ENCODE data around the gene PIEZO1. TPM values are rescaled to one million over a fixed set of nuclear protein-coding genes. Genes with fewer than 3 reads are reported as not detected.

The PIEZO1 gene
- polyA plus RNA-seq, 1 experiment: 47.0 TPM

- peak; percentile 34 for DNase-seq (ENCODE audit: low read depth, low spot score)
- Histone ChIP-seq H3K27me3 (ENCODE audit: control insufficient read depth, insufficient read depth, low read length) (no peaks in the 10 kb centered on the region), H3K27ac (ENCODE audit: low read depth, low read length) (peak within 1 kb of the TSS; percentile 39), H3K4me3 (ENCODE audit: low read depth, low read length) (peak within 1 kb of the TSS; percentile 92), H3K9me3 (ENCODE audit: control insufficient read depth, insufficient read depth, low read length) (no peaks in the 10 kb centered on the region)
- ChIA-PET CTCF (interaction anchor here (1.5 kb wide), 1 partner anchor 461 kb away, joined by 5 read pairs; no protein-coding TSS in a partner anchor), POLR2A (no interaction called here)
- TF ChIP-seq, protein P1, sequence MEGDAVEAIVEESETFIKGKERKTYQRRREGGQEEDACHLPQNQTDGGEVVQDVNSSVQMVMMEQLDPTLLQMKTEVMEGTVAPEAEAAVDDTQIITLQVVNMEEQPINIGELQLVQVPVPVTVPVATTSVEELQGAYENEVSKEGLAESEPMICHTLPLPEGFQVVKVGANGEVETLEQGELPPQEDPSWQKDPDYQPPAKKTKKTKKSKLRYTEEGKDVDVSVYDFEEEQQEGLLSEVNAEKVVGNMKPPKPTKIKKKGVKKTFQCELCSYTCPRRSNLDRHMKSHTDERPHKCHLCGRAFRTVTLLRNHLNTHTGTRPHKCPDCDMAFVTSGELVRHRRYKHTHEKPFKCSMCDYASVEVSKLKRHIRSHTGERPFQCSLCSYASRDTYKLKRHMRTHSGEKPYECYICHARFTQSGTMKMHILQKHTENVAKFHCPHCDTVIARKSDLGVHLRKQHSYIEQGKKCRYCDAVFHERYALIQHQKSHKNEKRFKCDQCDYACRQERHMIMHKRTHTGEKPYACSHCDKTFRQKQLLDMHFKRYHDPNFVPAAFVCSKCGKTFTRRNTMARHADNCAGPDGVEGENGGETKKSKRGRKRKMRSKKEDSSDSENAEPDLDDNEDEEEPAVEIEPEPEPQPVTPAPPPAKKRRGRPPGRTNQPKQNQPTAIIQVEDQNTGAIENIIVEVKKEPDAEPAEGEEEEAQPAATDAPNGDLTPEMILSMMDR (IDR thresholded peaks at IDR 0.05; ENCODE audit: low read depth, low read length): no peak
Measured at GRCh38 chr16:88706229-88706964, 78.6 kb downstream of the PIEZO1 start, which contains the start of the genes CTU2 and RNF166. CTU2 (plus strand) TSS chr16:88706503; CDS start chr16:88706531, 28 bp downstream. RNF166 (minus strand) TSS chr16:88706408; CDS start chr16:88706325, 83 bp downstream.

DNA sequence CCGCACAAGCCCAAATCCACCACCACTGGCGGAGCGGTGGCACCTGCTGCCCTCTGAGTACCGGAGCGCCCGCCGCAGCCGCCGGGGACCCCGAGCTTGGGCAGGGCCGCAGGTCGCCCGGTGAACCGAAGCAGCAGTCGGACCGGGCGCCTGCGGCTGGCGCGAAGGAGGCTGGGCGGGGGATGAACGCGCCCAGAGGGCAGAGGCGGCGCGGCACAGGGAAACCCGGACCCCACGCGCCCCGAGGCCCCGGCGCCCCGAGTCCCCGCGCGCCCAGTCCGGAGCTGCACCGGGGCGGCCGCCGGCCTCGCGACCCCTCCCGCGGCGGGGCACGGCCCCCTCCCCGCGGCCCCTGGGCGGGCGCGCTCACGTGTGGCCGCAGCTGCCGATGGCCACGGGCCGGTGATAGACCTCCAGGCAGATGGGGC lies 79.2 kb downstream of the PIEZO1 start:
- ChIA-PET POLR2A (interaction anchor here (1.0 kb wide), 1 partner anchor 19 kb away, joined by 4 read pairs; the partner anchor contains the start of gene SNAI3), CTCF (interaction anchor here (0.6 kb wide), 1 partner anchor 17 kb away, joined by 3 read pairs; no protein-coding TSS in a partner anchor)
- no peaks in the 10 kb centered on the region for H3K9me3 ChIP-seq (ENCODE audit: control insufficient read depth, insufficient read depth, low read length)
- H3K27me3 ChIP-seq (ENCODE audit: control insufficient read depth, insufficient read depth, low read length): no peaks in the 10 kb centered on the region
- H3K27ac ChIP-seq (ENCODE audit: low read depth, low read length): no peak overlapping the region
- H3K4me3 ChIP-seq (ENCODE audit: low read depth, low read length): peak overlapping the region; percentile 63
- no peak for DNase-seq (ENCODE audit: low read depth, low spot score)
- TF ChIP-seq, protein P1 (IDR thresholded peaks at IDR 0.05; ENCODE audit: low read depth, low read length): no peak

DNA sequence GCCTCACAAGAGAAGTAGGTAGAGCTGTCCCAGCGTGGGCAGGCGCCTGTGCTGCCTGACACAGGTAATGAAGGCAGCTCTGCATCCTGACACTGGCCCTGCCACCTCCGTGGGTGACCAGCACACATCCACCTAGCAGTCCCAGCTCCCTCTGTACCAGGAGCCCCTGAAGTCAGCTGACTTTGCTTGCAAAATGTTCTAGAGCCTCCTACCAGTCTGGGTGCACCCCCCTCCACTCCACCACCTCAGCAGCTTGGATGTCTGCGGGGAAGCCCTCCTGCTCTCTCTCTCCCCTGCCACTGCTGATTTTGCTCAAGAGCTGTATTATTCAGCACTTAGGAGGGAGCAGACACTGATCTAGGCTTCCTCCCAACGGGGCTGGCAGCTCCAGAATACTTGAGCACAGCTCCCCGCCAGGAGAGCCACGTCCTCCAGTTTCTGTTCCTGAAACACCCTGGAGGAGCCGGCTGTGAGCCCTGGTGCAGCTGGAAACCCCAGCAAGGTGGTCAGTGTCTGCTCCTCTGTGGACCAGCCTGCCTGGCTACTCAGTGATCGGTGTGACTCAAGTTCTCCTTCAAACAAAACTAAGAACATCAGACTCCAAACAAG lies 79.8 kb downstream of the PIEZO1 start:
- no peak for DNase-seq (ENCODE audit: low read depth, low spot score)
- Histone ChIP-seq H3K4me3 (ENCODE audit: low read depth, low read length) (peak overlapping the region; percentile 63), H3K27me3 (ENCODE audit: control insufficient read depth, insufficient read depth, low read length) (no peaks in the 10 kb centered on the region), H3K27ac (ENCODE audit: low read depth, low read length) (no peak overlapping the region), H3K9me3 (ENCODE audit: control insufficient read depth, insufficient read depth, low read length) (no peaks in the 10 kb centered on the region)
- ChIA-PET POLR2A (interaction anchor here (0.6 to 1.0 kb wide), 3 partner anchors 19 to 98 kb away, joined by 4 to 7 read pairs (median 6); partner anchors contain the start of gene SNAI3), CTCF (interaction anchor here (0.6 to 0.9 kb wide), 2 partner anchors 17 to 33 kb away, joined by 3 read pairs; no protein-coding TSS in a partner anchor)
- TF ChIP-seq, protein P1 (IDR thresholded peaks at IDR 0.05; ENCODE audit: low read depth, low read length): no peak

- Histone ChIP-seq H3K27ac (ENCODE audit: low read depth, low read length) (no peak overlapping the region), H3K4me3 (ENCODE audit: low read depth, low read length) (no peak overlapping the region), H3K9me3 (ENCODE audit: control insufficient read depth, insufficient read depth, low read length) (no peaks in the 10 kb centered on the region), H3K27me3 (ENCODE audit: control insufficient read depth, insufficient read depth, low read length) (no peaks in the 10 kb centered on the region)
- ChIA-PET CTCF (interaction anchor here (1.8 kb wide), 1 partner anchor 34 kb away, joined by 7 read pairs; no protein-coding TSS in a partner anchor), POLR2A (no interaction called here)
- DNase-seq (ENCODE audit: low read depth, low spot score): no peak
- TF ChIP-seq, protein P1 (IDR thresholded peaks at IDR 0.05; ENCODE audit: low read depth, low read length): no peak
Measured at GRCh38 chr16:88703486-88704309, 81.3 kb downstream of the PIEZO1 start.
